ENCODE data around the gene QSOX2. TPM values are rescaled to one million over a fixed set of nuclear protein-coding genes. Genes with fewer than 3 reads are reported as not detected.

The QSOX2 gene
- total RNA-seq, 6 experiments from 2014 or later: 2.9 to 8.7 (median 6.4) TPM

- intact Hi-C loops (cut with DNase I): loop anchor here in 1 of 2 donors (10.0 kb wide), 2 partner anchors 101 to 131 kb away; no protein-coding TSS in a partner anchor
- Histone ChIP-seq H3K27me3 (no peaks in the 10 kb centered on the region), H3K9me3 (no peaks in the 10 kb centered on the region), H3K36me3 (no peaks in the 10 kb centered on the region), H3K27ac (no peak overlapping the region), H3K4me1 (no peaks in the 10 kb centered on the region), H3K4me3 (no peak overlapping the region)
- no peak for ATAC-seq
- no peak for DNase-seq
- 11% methylated on average over 3 of the region's 21 CpGs for WGBS (ENCODE audit: insufficient coverage, low coverage, low lambda C conversion rate, missing lambda C conversion rate)
- no peak for TF ChIP-seq POLR2A (IDR thresholded peaks at IDR 0.05)
- TF ChIP-seq, protein P1, sequence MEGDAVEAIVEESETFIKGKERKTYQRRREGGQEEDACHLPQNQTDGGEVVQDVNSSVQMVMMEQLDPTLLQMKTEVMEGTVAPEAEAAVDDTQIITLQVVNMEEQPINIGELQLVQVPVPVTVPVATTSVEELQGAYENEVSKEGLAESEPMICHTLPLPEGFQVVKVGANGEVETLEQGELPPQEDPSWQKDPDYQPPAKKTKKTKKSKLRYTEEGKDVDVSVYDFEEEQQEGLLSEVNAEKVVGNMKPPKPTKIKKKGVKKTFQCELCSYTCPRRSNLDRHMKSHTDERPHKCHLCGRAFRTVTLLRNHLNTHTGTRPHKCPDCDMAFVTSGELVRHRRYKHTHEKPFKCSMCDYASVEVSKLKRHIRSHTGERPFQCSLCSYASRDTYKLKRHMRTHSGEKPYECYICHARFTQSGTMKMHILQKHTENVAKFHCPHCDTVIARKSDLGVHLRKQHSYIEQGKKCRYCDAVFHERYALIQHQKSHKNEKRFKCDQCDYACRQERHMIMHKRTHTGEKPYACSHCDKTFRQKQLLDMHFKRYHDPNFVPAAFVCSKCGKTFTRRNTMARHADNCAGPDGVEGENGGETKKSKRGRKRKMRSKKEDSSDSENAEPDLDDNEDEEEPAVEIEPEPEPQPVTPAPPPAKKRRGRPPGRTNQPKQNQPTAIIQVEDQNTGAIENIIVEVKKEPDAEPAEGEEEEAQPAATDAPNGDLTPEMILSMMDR (IDR thresholded peaks at IDR 0.05): no peak
These were observed 30.2 kb upstream of the QSOX2 start for GRCh38 chr9:136275655-136276429.

- Histone ChIP-seq H3K27ac (no peak overlapping the region), H3K27me3 (no peaks in the 10 kb centered on the region), H3K4me1 (no peaks in the 10 kb centered on the region), H3K4me3 (no peak overlapping the region), H3K9me3 (no peaks in the 10 kb centered on the region), H3K36me3 (no peaks in the 10 kb centered on the region)
- no peak for TF ChIP-seq POLR2A (IDR thresholded peaks at IDR 0.05)
- TF ChIP-seq, protein P1 (IDR thresholded peaks at IDR 0.05): no peak
- ATAC-seq (peak in 2 of 4 donors; percentile 4 to 12), DNase-seq (no peak)
- intact Hi-C loops (cut with DNase I): loop anchor here in 1 of 2 donors (10.0 kb wide), 2 partner anchors 100 to 130 kb away; no protein-coding TSS in a partner anchor
- 64% methylated on average over 8 of the region's 28 CpGs for WGBS (ENCODE audit: insufficient coverage, low coverage, low lambda C conversion rate, missing lambda C conversion rate)
These were observed 29.4 kb upstream of the QSOX2 start for GRCh38 chr9:136274786-136275654.

- Histone ChIP-seq H3K27me3 (no peaks in the 10 kb centered on the region), H3K9me3 (no peaks in the 10 kb centered on the region), H3K36me3 (no peaks in the 10 kb centered on the region), H3K4me3 (no peak overlapping the region), H3K27ac (no peak overlapping the region), H3K4me1 (no peaks in the 10 kb centered on the region)
- DNase-seq (no peak), ATAC-seq (peak in 1 of 4 donors; percentile 17)
- TF ChIP-seq, protein P1 (IDR thresholded peaks at IDR 0.05): no peak
- TF ChIP-seq POLR2A (IDR thresholded peaks at IDR 0.05): no peak
- intact Hi-C loops (cut with DNase I): loop anchor here in 1 of 2 donors (10.0 kb wide), 2 partner anchors 99 to 129 kb away; no protein-coding TSS in a partner anchor
- WGBS (ENCODE audit: insufficient coverage, low coverage, low lambda C conversion rate, missing lambda C conversion rate): 60% methylated on average over 1 of the region's 28 CpGs
These were observed 28.5 kb upstream of the QSOX2 start for GRCh38 chr9:136273921-136274785.

All from right lobe of liver (tissue), 6 donors.